Measurements from ENCODE around the gene PLK2.

PLK2 gene

GRCh38 chr5:58459146-58460001 lies 512 bp downstream of the PLK2 start (continued):
- TF ChIP-seq TSHZ2 (CRISPR knock-in tag; IDR thresholded peaks at IDR 0.05): no peak

- ATAC-seq: no peak
- no peak for TF ChIP-seq PPARA (CRISPR knock-in tag; IDR thresholded peaks at IDR 0.05; ENCODE audit: borderline replicate concordance)
- TF ChIP-seq TSHZ2 (CRISPR knock-in tag; IDR thresholded peaks at IDR 0.05): no peak
- no peak; the same call in 1 of the 2 replicates for TF ChIP-seq PATZ1 (CRISPR knock-in tag; IDR thresholded peaks at IDR 0.05; ENCODE audit: borderline replicate concordance)
- TF ChIP-seq ARNTL (CRISPR knock-in tag; IDR thresholded peaks at IDR 0.05; ENCODE audit: borderline replicate concordance, low read depth): no peak
- no peak for TF ChIP-seq ZC3H10 (CRISPR knock-in tag; IDR thresholded peaks at IDR 0.05)
- no peak for TF ChIP-seq ZFP3 (CRISPR knock-in tag; IDR thresholded peaks at IDR 0.05)
- no peak for TF ChIP-seq POU6F1 (CRISPR knock-in tag; IDR thresholded peaks at IDR 0.05; ENCODE audit: borderline replicate concordance, low read depth)
- TF ChIP-seq ESRRG (CRISPR knock-in tag; IDR thresholded peaks at IDR 0.05): no peak
- no peak for TF ChIP-seq CREB5 (CRISPR knock-in tag; IDR thresholded peaks at IDR 0.05; ENCODE audit: low read depth)
- TF ChIP-seq ZFP30 (CRISPR knock-in tag; IDR thresholded peaks at IDR 0.05): no peak
- no peak for TF ChIP-seq SNAI2 (CRISPR knock-in tag; IDR thresholded peaks at IDR 0.05)
- TF ChIP-seq ZNF565 (CRISPR knock-in tag; conservative IDR thresholded peaks at IDR 0.05; ENCODE audit: low read depth): no peak
- no peak for TF ChIP-seq ZNF70 (CRISPR knock-in tag; IDR thresholded peaks at IDR 0.05)
- TF ChIP-seq OSR1 (CRISPR knock-in tag; IDR thresholded peaks at IDR 0.05): no peak
These were observed 1.1 kb downstream of the PLK2 start for GRCh38 chr5:58458743-58459145.

- ATAC-seq: no peak
- TF ChIP-seq PATZ1 (CRISPR knock-in tag; IDR thresholded peaks at IDR 0.05; ENCODE audit: borderline replicate concordance): no peak
- no peak for TF ChIP-seq CSDC2 (CRISPR knock-in tag; IDR thresholded peaks at IDR 0.05)
- TF ChIP-seq ISL1 (CRISPR knock-in tag; IDR thresholded peaks at IDR 0.05): no peak
- TF ChIP-seq CREB5 (CRISPR knock-in tag; IDR thresholded peaks at IDR 0.05; ENCODE audit: low read depth): no peak
- TF ChIP-seq RARB (CRISPR knock-in tag; IDR thresholded peaks at IDR 0.05): no peak
- no peak for TF ChIP-seq ZC3H10 (CRISPR knock-in tag; IDR thresholded peaks at IDR 0.05)
- no peak for TF ChIP-seq ZFP30 (CRISPR knock-in tag; IDR thresholded peaks at IDR 0.05)
- TF ChIP-seq TSHZ2 (CRISPR knock-in tag; IDR thresholded peaks at IDR 0.05): no peak
- no peak for TF ChIP-seq TOX (CRISPR knock-in tag; IDR thresholded peaks at IDR 0.05; ENCODE audit: borderline replicate concordance)
These were observed 1.6 kb downstream of the PLK2 start for GRCh38 chr5:58458141-58458742.
